Measurements from ENCODE around the gene RCVRN.

The RCVRN gene

DNA sequence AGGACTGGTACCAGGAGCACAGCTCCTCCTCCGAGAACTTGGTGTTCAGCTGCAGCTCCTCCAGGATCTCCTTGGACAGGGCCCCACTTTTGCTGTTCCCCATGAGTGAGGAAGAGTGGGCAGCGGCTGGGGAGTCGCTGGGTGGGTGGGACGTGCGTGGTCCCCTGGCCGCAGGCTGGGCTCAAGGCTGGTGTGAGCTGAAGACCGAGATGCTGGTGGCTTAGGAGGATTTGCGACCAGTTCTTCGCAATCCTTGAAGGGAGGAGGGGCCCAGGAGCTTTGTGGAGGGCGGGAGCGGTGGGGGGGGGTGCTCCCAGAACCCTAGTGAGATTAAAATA, at the start of gene RCVRN:
TSS of gene RCVRN (minus strand) at position 194 of the 338 bp plus-strand sequence. CDS start at position 103, 91 bp downstream.
- H3K27me3 ChIP-seq (ENCODE audit: control insufficient read depth, insufficient read depth, low read length) = no peaks in the 10 kb centered on the region
- no peaks in the 10 kb centered on the region for H3K9me3 ChIP-seq (ENCODE audit: control insufficient read depth, low read depth, low read length)
- peaks cover 8% of the 10 kb centered on the region for H3K4me1 ChIP-seq (ENCODE audit: control insufficient read depth, low read depth, low read length)
- no peaks in the 10 kb centered on the region for H3K36me3 ChIP-seq (ENCODE audit: control insufficient read depth, low read depth, low read length)
- no peak within 1 kb of the TSS for H3K9ac ChIP-seq (ENCODE audit: low read length)
- H3K27ac ChIP-seq (ENCODE audit: low read length) = no peak within 1 kb of the TSS
- no peak within 1 kb of the TSS for H3K4me3 ChIP-seq (ENCODE audit: low read length)

DNA sequence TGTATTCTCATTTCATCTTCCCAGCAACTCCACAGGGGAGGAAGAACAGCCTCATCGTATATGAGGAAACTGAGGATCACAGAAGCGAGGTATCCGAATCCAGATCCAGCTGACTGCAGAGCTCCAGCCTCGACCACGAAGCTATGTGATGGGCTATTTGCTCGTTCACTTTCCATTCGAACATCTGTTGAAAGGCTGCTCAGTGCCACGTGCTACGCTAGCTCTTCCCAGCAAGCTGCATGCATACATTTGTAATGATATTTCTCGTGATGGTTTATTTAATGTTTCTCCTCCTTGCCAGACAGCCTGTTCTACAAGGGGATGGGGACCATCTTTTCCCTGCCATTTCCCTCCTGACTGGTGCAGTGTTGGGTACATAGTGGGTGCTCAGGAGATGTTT, 48.4 kb upstream of the RCVRN start:
- Histone ChIP-seq H3K27ac (ENCODE audit: low read length) (no peak overlapping the region), H3K27me3 (ENCODE audit: control insufficient read depth, insufficient read depth, low read length) (no peaks in the 10 kb centered on the region), H3K4me1 (ENCODE audit: control insufficient read depth, low read depth, low read length) (peaks cover 8% of the 10 kb centered on the region), H3K9me3 (ENCODE audit: control insufficient read depth, low read depth, low read length) (no peaks in the 10 kb centered on the region), H3K9ac (ENCODE audit: low read length) (no peak overlapping the region), H3K36me3 (ENCODE audit: control insufficient read depth, low read depth, low read length) (no peaks in the 10 kb centered on the region), H3K4me3 (ENCODE audit: low read length) (no peak overlapping the region)

DNA sequence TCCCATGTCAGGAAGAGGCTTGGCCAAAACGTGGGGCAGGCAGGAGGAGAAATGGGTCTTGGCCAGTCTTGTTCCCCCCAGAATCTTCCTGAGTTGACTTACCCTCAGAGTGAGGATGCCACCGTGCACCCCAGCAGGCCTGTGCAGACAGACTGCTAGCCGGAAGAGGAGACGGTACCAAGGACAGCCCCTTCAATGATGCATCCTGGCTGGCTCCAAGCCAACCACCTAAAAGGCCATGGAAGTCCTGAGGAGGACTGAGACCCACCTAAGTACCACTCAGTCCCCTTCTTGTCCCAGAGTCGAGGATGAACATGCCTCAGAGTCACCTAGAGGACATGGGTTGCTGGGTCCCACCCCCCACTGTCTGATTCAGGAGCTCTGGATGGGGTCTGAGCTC, 46.7 kb upstream of the RCVRN start:
- Histone ChIP-seq H3K4me1 (ENCODE audit: control insufficient read depth, low read depth, low read length) (peaks cover under 1% of the 10 kb centered on the region), H3K27ac (ENCODE audit: low read length) (no peak overlapping the region), H3K36me3 (ENCODE audit: control insufficient read depth, low read depth, low read length) (no peaks in the 10 kb centered on the region), H3K9me3 (ENCODE audit: control insufficient read depth, low read depth, low read length) (no peaks in the 10 kb centered on the region), H3K9ac (ENCODE audit: low read length) (no peak overlapping the region), H3K27me3 (ENCODE audit: control insufficient read depth, insufficient read depth, low read length) (no peaks in the 10 kb centered on the region), H3K4me3 (ENCODE audit: low read length) (no peak overlapping the region)

DNA sequence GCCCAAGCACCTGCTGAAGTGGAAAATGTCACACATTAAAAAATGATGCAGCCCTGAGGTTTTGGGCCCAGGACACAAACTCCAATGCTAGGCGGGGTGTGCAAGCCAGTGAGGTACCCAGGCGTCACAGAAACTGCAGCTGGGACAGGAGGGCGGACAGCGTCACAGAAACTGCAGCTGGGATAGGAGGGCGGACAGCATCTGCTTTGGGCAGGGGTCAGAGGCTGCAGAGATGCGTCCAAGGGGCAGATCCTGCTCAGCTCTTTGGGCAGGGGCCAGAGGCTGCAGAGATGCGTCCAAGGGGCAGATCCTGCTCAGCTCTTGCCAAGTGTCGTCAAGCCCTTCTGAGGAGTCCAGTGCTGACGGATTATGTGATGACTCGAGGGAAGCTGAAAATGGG, 43.9 kb upstream of the RCVRN start:
- H3K27me3 ChIP-seq (ENCODE audit: control insufficient read depth, insufficient read depth, low read length) = no peaks in the 10 kb centered on the region
- H3K4me3 ChIP-seq (ENCODE audit: low read length) = no peak overlapping the region
- H3K27ac ChIP-seq (ENCODE audit: low read length) = no peak overlapping the region
- H3K9ac ChIP-seq (ENCODE audit: low read length) = no peak overlapping the region
- H3K36me3 ChIP-seq (ENCODE audit: control insufficient read depth, low read depth, low read length) = no peaks in the 10 kb centered on the region
- H3K9me3 ChIP-seq (ENCODE audit: control insufficient read depth, low read depth, low read length) = no peaks in the 10 kb centered on the region
- H3K4me1 ChIP-seq (ENCODE audit: control insufficient read depth, low read depth, low read length) = no peaks in the 10 kb centered on the region

DNA sequence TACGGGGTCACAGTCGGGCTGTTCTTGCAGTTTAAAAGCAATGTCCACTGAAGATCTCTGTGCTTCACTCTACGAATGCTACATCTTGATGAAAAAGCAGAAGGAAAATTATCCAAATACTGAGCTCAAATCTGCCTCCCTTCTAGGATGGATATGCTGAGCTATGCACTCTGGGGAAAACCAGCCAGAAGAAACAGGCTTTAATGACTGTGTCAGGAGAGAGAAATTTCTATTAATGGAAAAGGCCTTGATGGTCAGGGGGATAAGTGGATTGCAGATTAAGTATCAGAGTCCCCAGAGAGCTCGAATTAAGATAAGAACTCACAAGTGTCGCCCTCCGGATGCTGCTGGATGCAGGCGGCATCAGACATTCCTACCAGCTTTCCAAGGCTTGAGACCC, 39.6 kb upstream of the RCVRN start:
- Histone ChIP-seq H3K4me3 (ENCODE audit: low read length) (no peak overlapping the region), H3K36me3 (ENCODE audit: control insufficient read depth, low read depth, low read length) (no peaks in the 10 kb centered on the region), H3K9ac (ENCODE audit: low read length) (no peak overlapping the region), H3K27ac (ENCODE audit: low read length) (no peak overlapping the region), H3K9me3 (ENCODE audit: control insufficient read depth, low read depth, low read length) (no peaks in the 10 kb centered on the region), H3K4me1 (ENCODE audit: control insufficient read depth, low read depth, low read length) (no peaks in the 10 kb centered on the region), H3K27me3 (ENCODE audit: control insufficient read depth, insufficient read depth, low read length) (no peaks in the 10 kb centered on the region)

DNA sequence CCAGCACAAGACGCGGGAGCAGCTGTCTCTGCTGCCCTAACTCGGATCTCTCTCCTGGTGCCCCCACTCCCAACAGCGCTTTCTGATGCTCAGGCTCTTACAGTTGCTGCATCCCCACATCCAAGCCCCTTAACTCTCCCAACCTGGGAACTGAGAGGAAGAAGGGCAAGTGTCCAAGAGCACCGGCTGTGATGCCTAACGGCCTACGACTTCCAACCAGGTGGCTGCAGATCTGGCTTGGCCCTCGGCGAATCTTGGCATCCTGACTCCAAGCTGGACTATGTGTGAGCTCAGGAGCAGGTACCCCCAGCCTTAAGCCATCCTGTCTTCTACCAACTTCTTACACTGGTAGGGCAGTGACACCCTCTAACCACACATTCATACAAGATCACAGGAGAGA, 38.3 kb upstream of the RCVRN start:
- Histone ChIP-seq H3K27ac (ENCODE audit: low read length) (no peak overlapping the region), H3K4me1 (ENCODE audit: control insufficient read depth, low read depth, low read length) (no peaks in the 10 kb centered on the region), H3K27me3 (ENCODE audit: control insufficient read depth, insufficient read depth, low read length) (no peaks in the 10 kb centered on the region), H3K9ac (ENCODE audit: low read length) (no peak overlapping the region), H3K9me3 (ENCODE audit: control insufficient read depth, low read depth, low read length) (no peaks in the 10 kb centered on the region), H3K36me3 (ENCODE audit: control insufficient read depth, low read depth, low read length) (no peaks in the 10 kb centered on the region), H3K4me3 (ENCODE audit: low read length) (no peak overlapping the region)

DNA sequence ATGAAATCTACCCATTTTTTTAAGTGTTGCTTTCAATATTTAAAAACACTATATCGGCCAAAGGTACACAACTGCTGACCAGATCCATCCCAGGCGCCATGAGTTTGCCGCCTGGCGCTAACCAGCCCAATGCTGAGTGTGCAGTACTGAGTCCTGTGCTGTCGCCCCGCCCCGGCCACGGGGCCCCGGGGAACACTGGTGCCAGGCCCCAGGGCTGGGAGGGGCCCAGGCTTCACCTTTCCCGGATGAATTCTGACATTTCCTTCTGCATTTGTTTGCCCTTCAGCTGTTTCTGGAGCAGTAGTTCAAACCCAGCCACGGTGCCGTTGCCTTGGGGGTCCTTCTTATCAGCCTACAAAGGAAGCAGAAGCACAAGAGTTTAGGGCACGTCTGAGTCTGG, 37.8 kb upstream of the RCVRN start:
- Histone ChIP-seq H3K9ac (ENCODE audit: low read length) (no peak overlapping the region), H3K27ac (ENCODE audit: low read length) (no peak overlapping the region), H3K27me3 (ENCODE audit: control insufficient read depth, insufficient read depth, low read length) (no peaks in the 10 kb centered on the region), H3K4me3 (ENCODE audit: low read length) (no peak overlapping the region), H3K9me3 (ENCODE audit: control insufficient read depth, low read depth, low read length) (no peaks in the 10 kb centered on the region), H3K4me1 (ENCODE audit: control insufficient read depth, low read depth, low read length) (no peaks in the 10 kb centered on the region), H3K36me3 (ENCODE audit: control insufficient read depth, low read depth, low read length) (no peaks in the 10 kb centered on the region)

DNA sequence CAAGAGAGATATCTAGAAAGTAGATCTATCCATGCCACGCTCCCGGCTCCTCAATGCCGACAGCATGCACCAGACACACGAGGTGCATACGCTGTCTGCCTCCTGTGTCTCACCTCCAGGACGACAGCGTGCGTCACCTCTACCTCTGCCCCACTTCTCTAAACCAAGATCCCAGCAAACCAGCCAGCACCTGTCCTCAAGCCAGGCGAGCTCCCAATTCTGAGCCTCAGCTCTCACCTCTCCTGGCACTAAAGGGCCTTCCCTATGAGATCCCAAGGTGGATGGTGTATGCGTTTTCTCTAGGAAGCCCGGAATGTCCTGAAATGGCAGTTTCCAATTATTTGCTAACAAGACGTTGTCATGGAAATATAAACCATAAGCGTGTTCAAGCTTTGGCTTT, 36.2 kb upstream of the RCVRN start:
- H3K27ac ChIP-seq (ENCODE audit: low read length) = no peak overlapping the region
- no peaks in the 10 kb centered on the region for H3K36me3 ChIP-seq (ENCODE audit: control insufficient read depth, low read depth, low read length)
- no peaks in the 10 kb centered on the region for H3K27me3 ChIP-seq (ENCODE audit: control insufficient read depth, insufficient read depth, low read length)
- no peaks in the 10 kb centered on the region for H3K9me3 ChIP-seq (ENCODE audit: control insufficient read depth, low read depth, low read length)
- H3K4me3 ChIP-seq (ENCODE audit: low read length) = no peak overlapping the region
- H3K4me1 ChIP-seq (ENCODE audit: control insufficient read depth, low read depth, low read length) = no peaks in the 10 kb centered on the region
- no peak overlapping the region for H3K9ac ChIP-seq (ENCODE audit: low read length)

DNA sequence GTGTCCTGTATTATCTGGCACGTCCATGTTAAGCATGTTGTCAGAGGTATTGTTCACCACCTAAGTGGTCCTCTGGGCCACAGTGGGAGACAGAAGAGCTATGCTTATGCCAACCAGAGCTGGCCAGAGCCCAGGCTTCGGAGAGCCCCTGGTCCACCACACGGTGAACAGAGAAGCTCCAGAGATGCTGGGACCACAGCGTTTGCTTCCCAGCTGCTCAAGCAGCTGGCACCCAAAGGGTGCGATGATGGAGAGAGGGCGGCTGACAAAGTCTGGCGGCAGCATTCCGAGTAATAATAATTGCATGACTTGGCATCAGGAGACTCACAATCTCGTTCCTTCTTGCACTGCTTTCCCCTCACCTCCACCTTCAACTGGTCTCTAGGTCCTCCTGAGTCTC, 35.8 kb upstream of the RCVRN start:
- Histone ChIP-seq H3K36me3 (ENCODE audit: control insufficient read depth, low read depth, low read length) (no peaks in the 10 kb centered on the region), H3K4me3 (ENCODE audit: low read length) (no peak overlapping the region), H3K27ac (ENCODE audit: low read length) (no peak overlapping the region), H3K27me3 (ENCODE audit: control insufficient read depth, insufficient read depth, low read length) (no peaks in the 10 kb centered on the region), H3K9me3 (ENCODE audit: control insufficient read depth, low read depth, low read length) (no peaks in the 10 kb centered on the region), H3K9ac (ENCODE audit: low read length) (no peak overlapping the region), H3K4me1 (ENCODE audit: control insufficient read depth, low read depth, low read length) (no peaks in the 10 kb centered on the region)

DNA sequence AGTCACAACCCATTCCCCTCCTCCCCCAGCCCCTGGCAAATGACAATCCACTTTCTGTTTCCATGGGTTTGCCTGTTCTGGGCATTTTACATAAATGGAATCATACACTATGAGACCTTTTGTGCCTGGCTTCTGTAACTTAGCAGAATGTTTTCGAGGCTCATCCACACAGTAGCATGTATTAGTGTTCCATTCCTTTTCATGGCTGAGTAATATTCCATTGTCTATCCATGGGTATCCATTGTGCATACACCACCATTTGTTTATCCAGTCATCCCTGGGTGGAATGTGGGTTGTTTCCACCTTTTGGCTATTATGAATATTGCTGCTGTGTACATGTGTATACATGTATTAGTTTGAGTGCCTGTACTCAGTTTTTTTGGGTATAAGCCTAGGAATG, 33.7 kb upstream of the RCVRN start:
- Histone ChIP-seq H3K9me3 (ENCODE audit: control insufficient read depth, low read depth, low read length) (no peaks in the 10 kb centered on the region), H3K27ac (ENCODE audit: low read length) (no peak overlapping the region), H3K4me3 (ENCODE audit: low read length) (no peak overlapping the region), H3K36me3 (ENCODE audit: control insufficient read depth, low read depth, low read length) (no peaks in the 10 kb centered on the region), H3K9ac (ENCODE audit: low read length) (no peak overlapping the region), H3K27me3 (ENCODE audit: control insufficient read depth, insufficient read depth, low read length) (no peaks in the 10 kb centered on the region), H3K4me1 (ENCODE audit: control insufficient read depth, low read depth, low read length) (no peaks in the 10 kb centered on the region)

DNA sequence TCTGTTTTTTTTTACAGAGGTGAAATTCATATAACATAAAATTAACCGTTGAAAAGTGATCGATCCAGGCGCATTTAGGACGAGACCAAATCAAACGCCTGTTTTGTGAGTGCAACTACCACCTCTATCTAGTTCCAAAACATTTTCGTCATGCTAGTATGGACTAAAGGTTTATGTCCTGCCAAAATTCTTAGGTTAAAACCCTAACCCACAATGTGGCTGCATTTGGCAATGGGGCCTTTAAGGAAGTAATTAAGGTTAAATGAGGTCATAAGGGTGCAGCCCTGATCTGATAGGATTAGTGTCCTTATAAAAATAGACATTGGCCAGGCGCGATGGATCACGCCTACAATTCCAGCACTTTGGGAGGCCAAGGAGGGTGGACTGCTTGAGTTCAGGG, 32.8 kb upstream of the RCVRN start:
- Histone ChIP-seq H3K36me3 (ENCODE audit: control insufficient read depth, low read depth, low read length) (no peaks in the 10 kb centered on the region), H3K27ac (ENCODE audit: low read length) (no peak overlapping the region), H3K9ac (ENCODE audit: low read length) (no peak overlapping the region), H3K4me1 (ENCODE audit: control insufficient read depth, low read depth, low read length) (no peaks in the 10 kb centered on the region), H3K27me3 (ENCODE audit: control insufficient read depth, insufficient read depth, low read length) (no peaks in the 10 kb centered on the region), H3K4me3 (ENCODE audit: low read length) (no peak overlapping the region), H3K9me3 (ENCODE audit: control insufficient read depth, low read depth, low read length) (no peaks in the 10 kb centered on the region)

DNA sequence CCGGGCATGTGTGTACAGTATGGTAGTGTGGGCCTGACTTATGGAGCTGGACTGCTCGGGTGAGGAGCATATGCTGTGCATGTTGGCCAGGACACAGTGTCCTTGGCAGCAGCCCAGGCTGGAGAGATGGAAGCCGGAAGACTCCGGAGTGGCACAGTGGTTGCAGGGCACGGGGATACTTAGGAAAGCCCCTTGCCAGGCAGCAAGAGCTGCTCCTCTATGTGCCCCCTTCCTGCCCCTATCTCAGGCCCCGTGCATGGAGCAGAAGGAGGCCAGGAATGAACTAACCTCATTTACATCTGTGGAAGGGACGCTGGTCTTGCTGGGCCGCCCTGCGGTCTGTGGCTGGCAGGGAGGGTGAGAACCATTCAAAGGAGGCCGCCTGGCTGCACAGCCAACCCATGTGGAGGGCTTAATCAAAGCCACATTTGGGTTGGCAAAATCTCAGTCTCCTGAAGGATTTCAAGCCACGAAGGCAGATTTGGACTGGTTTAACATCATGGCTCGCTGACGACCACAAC, 32.2 kb upstream of the RCVRN start:
- Histone ChIP-seq H3K4me3 (ENCODE audit: low read length) (no peak overlapping the region), H3K27ac (ENCODE audit: low read length) (no peak overlapping the region), H3K27me3 (ENCODE audit: control insufficient read depth, insufficient read depth, low read length) (no peaks in the 10 kb centered on the region), H3K9ac (ENCODE audit: low read length) (no peak overlapping the region), H3K4me1 (ENCODE audit: control insufficient read depth, low read depth, low read length) (no peaks in the 10 kb centered on the region), H3K36me3 (ENCODE audit: control insufficient read depth, low read depth, low read length) (no peaks in the 10 kb centered on the region), H3K9me3 (ENCODE audit: control insufficient read depth, low read depth, low read length) (no peaks in the 10 kb centered on the region)
